Endothelial cell of umbilical vein (primary cell): ENCODE measurements around the gene REG1A. TPM values are rescaled to one million over a fixed set of nuclear protein-coding genes. Genes with fewer than 3 reads are reported as not detected.

Experiments used
- BruUV-seq: library from RNA; stranded (reverse); fragments of 400-500 nt; replicated peaks from 2 replicates; lab custom pipeline; 2021; lab: Mats Ljungman, UMichigan
- CTCF ChIA-PET: fragments of 300-600, 350-600 bp; sonication (Branson Sonifier 250); formaldehyde crosslinking; loops from one replicate; lab custom pipeline; 2021; ENCODE audit warnings: antibody characterized with exemption, inconsistent platforms; lab: Charles Lee
- POLR2A ChIA-PET: fragments of 300-600, 350-600 bp; sonication (Branson Sonifier 250); formaldehyde crosslinking; loops from one replicate; lab custom pipeline; 2021; ENCODE audit warnings: antibody characterized with exemption, inconsistent platforms; lab: Charles Lee
- DNase-seq: peaks from one replicate; pipeline ENCODE4 v3.0.0-alpha.2; 2011; ENCODE audit warnings: low read depth, low spot score
- FAIRE-seq: peaks from 2 replicates; lab custom pipeline; 2011; peaks lifted over from hg19 to GRCh38; lab: Jason Lieb, UNC
- H2AFZ ChIP-seq: 2 replicates; pipeline ENCODE4 v1.6.0; 2012; ENCODE audit warnings: low read depth, low read length, control low read depth, inconsistent platforms
- H3K27ac ChIP-seq: 2 replicates; pipeline ENCODE4 v1.5.1; 2011; ENCODE audit warnings: low read depth, mild to moderate bottlenecking, control low read depth, low read length, moderate library complexity; ENCODE audit not compliant: insufficient read depth
- H3K27me3 ChIP-seq, 2 experiments: 2 replicates each; pipeline versions ENCODE4 v1.6.0 to v1.6.1; 2011; ENCODE audit warnings: low read length in 2 of 2, mixed read lengths in 1 of 2; ENCODE audit not compliant: control insufficient read depth in 2 of 2, insufficient read depth in 2 of 2
- H3K36me3 ChIP-seq, 2 experiments: 2 replicates in 1 of 2; 3 replicates in 1 of 2; pipeline ENCODE4 v1.5.1; 2011; ENCODE audit warnings: low read length in 2 of 2, mild to moderate bottlenecking in 1 of 2, moderate library complexity in 1 of 2; ENCODE audit not compliant: control insufficient read depth in 2 of 2, insufficient read depth in 2 of 2; ENCODE audit errors: extremely low read depth in 1 of 2
- H3K4me1 ChIP-seq: 3 replicates; pipeline ENCODE4 v1.5.1; 2011; ENCODE audit warnings: mild to moderate bottlenecking, low read length; ENCODE audit not compliant: control insufficient read depth, insufficient read depth; ENCODE audit errors: extremely low read depth
- H3K4me2 ChIP-seq: 2 replicates; pipeline ENCODE4 v1.6.1; 2011; ENCODE audit warnings: low read length, control low read depth, mixed read lengths; ENCODE audit not compliant: insufficient read depth
- H3K4me3 ChIP-seq, 3 experiments: fragments of 200-600 bp in 1 of 3; sonication (generic), shearing (Covaris generic) in 1 of 3; replicated peaks in 1 of 3; 2 replicates each; pipeline ENCODE4 v1.5.1; 2011 to 2016; ENCODE audit warnings: control low read depth in 3 of 3, low read length in 3 of 3, mild to moderate bottlenecking in 2 of 3, inconsistent platforms in 1 of 3, low read depth in 1 of 3, moderate library complexity in 1 of 3; ENCODE audit not compliant: insufficient read depth in 1 of 3
- H3K79me2 ChIP-seq: 2 replicates; pipeline ENCODE4 v1.6.0; 2012; ENCODE audit warnings: low read length, inconsistent platforms; ENCODE audit not compliant: control insufficient read depth, insufficient read depth
- H3K9ac ChIP-seq: replicated peaks from 2 replicates; pipeline ENCODE3; 2011; ENCODE audit warnings: low read length, control low read depth; ENCODE audit not compliant: insufficient read depth; ENCODE audit errors: extremely low read depth
- H3K9me1 ChIP-seq: replicated peaks from 3 replicates; pipeline ENCODE4 v1.6.0; 2011; ENCODE audit warnings: mild to moderate bottlenecking, low read length; ENCODE audit not compliant: control insufficient read depth, insufficient read depth; ENCODE audit errors: extremely low read depth
- H3K9me3 ChIP-seq: replicated peaks from 2 replicates; pipeline ENCODE4 v1.5.1; 2012; ENCODE audit warnings: low read length, inconsistent platforms; ENCODE audit not compliant: control insufficient read depth, insufficient read depth
- H4K20me1 ChIP-seq: replicated peaks from 2 replicates; pipeline ENCODE3; 2011; ENCODE audit warnings: mild to moderate bottlenecking, low read length; ENCODE audit not compliant: control insufficient read depth, insufficient read depth; ENCODE audit errors: extremely low read depth
- EZH2 ChIP-seq: IDR thresholded peaks from 2 replicates; pipeline ENCODE4 v1.6.1; 2012; ENCODE audit warnings: borderline replicate concordance, low read depth, mild to moderate bottlenecking, moderate library complexity, low read length, inconsistent platforms; ENCODE audit not compliant: severe bottlenecking
- FOS ChIP-seq: IDR thresholded peaks from 2 replicates; pipeline ENCODE4 v1.6.1; 2011; ENCODE audit warnings: mild to moderate bottlenecking, low read length, moderate library complexity, borderline replicate concordance; ENCODE audit not compliant: insufficient read depth
- GATA2 ChIP-seq: IDR thresholded peaks from 2 replicates; pipeline ENCODE4 v1.7.0; 2011; ENCODE audit warnings: low read depth, mild to moderate bottlenecking, moderate library complexity, mixed read lengths, low read length; ENCODE audit not compliant: insufficient read length, insufficient read depth
- JUN ChIP-seq: IDR thresholded peaks from 2 replicates; pipeline ENCODE4 v1.6.1; 2011; ENCODE audit warnings: borderline replicate concordance, low read depth; ENCODE audit not compliant: insufficient read length, insufficient read depth
- MYC ChIP-seq: IDR thresholded peaks from one replicate; pipeline ENCODE4 v1.6.1; 2011; ENCODE audit warnings: mild to moderate bottlenecking, low read depth, low read length
- POLR2A ChIP-seq: IDR thresholded peaks from 2 replicates; pipeline ENCODE4 v1.6.1; 2012; ENCODE audit warnings: low read depth, mild to moderate bottlenecking, control low read depth, low read length
- POLR2AphosphoS5 ChIP-seq: IDR thresholded peaks from 2 replicates; pipeline ENCODE4 v1.6.1; 2012; ENCODE audit warnings: low read depth, mild to moderate bottlenecking, control low read depth, low read length, moderate library complexity; ENCODE audit not compliant: insufficient read depth
- dilution Hi-C: fragments of 300-500 bp; cut with MboI; formaldehyde crosslinking; loops from one replicate; pipeline ENCODE4 v1.15.0; 2019; ENCODE audit warnings: low sequenced_read_pairs; ENCODE audit not compliant: extremely low pct_ligation_motif_present
- intact Hi-C: fragments of 100-400 bp; cut with micrococcal nuclease; formaldehyde crosslinking; loops from one replicate; pipeline ENCODE4 v1.10.0; 2022
- polyA plus RNA-seq, 4 experiments: library from polyadenylated mRNA; depleted of rRNA in 3 of 4; stranded (reverse) in 3 of 4; unstranded in 1 of 4; fragments of >200 nt; gene quantifications; 2 replicates each; pipeline versions ENCODE4 v1.2.1 to v1.2.3, GENCODE V29; 2011 to 2012; ENCODE audit warnings: missing spikeins in 1 of 4
- total RNA-seq: library from RNA; stranded (reverse); gene quantifications from 2 replicates; pipeline ENCODE4 v1.2.3, GENCODE V29; 2021
- TF ChIP-seq, protein P1 (sequence below): IDR thresholded peaks from 2 replicates; pipeline ENCODE4 v1.6.1; 2011; ENCODE audit not compliant: insufficient read depth, insufficient read length
- TF ChIP-seq, protein P2 (sequence below), 2 donors: IDR thresholded peaks; 1 replicate in 1 of 2; 2 replicates in 1 of 2; pipeline ENCODE4 v1.5.1; 2011; ENCODE audit warnings: low read length in 2 of 2, mild to moderate bottlenecking in 2 of 2, moderate library complexity in 2 of 2, control low read depth in 1 of 2, inconsistent platforms in 1 of 2, low read depth in 1 of 2; ENCODE audit not compliant: insufficient read depth in 1 of 2; ENCODE audit errors: extremely low read depth in 1 of 2

REG1A gene
- total and polyA plus RNA-seq, 2 donors (not counting 3 experiments of a cell fraction or from before 2014, with no cell fraction given) = not detected

DNA sequence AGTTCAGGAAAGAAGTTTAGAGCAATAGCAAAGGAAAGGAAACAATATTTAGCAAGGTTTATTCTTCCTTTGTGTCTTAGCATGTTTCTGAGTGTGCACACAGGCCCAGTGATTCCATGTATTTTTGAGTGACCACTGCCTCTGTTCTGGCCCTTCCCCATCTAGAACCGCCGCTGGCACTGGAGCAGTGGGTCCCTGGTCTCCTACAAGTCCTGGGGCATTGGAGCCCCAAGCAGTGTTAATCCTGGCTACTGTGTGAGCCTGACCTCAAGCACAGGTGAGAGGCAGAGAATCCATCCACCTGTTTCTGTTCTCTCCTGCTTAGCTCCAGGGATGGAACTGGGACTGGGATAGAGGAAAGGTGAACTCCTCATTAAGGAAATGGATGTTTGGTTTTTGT is 2.4 kb downstream of the REG1A start:
- ChIA-PET CTCF (no interaction called here), POLR2A (no interaction called here)
- no TSS peak for BruUV-seq
- H3K4me1 ChIP-seq = no peaks in the 10 kb centered on the region
- TF ChIP-seq, protein P1, sequence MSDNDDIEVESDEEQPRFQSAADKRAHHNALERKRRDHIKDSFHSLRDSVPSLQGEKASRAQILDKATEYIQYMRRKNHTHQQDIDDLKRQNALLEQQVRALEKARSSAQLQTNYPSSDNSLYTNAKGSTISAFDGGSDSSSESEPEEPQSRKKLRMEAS = no peak
- TF ChIP-seq EZH2 (no peak), JUN (no peak), GATA2 (no peak), POLR2A (no peak), POLR2AphosphoS5 (no peak), MYC (no peak), FOS (no peak)
- TF ChIP-seq, protein P2, sequence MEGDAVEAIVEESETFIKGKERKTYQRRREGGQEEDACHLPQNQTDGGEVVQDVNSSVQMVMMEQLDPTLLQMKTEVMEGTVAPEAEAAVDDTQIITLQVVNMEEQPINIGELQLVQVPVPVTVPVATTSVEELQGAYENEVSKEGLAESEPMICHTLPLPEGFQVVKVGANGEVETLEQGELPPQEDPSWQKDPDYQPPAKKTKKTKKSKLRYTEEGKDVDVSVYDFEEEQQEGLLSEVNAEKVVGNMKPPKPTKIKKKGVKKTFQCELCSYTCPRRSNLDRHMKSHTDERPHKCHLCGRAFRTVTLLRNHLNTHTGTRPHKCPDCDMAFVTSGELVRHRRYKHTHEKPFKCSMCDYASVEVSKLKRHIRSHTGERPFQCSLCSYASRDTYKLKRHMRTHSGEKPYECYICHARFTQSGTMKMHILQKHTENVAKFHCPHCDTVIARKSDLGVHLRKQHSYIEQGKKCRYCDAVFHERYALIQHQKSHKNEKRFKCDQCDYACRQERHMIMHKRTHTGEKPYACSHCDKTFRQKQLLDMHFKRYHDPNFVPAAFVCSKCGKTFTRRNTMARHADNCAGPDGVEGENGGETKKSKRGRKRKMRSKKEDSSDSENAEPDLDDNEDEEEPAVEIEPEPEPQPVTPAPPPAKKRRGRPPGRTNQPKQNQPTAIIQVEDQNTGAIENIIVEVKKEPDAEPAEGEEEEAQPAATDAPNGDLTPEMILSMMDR (IDR thresholded peaks at IDR 0.05; ENCODE audit: extremely low read depth in 1 of 2, insufficient read depth in 1 of 2, low read depth in 1 of 2, low read length in 2 of 2) = no peak
- no peak overlapping the region for H2AFZ ChIP-seq
- no peaks in the 10 kb centered on the region for H3K27me3 ChIP-seq
- H3K79me2 ChIP-seq = no peaks in the 10 kb centered on the region
- H3K9me3 ChIP-seq = no peaks in the 10 kb centered on the region
- no peak for FAIRE-seq
- intact Hi-C loops (no loop called here), dilution Hi-C loops (no loop called here)
- no peak overlapping the region for H3K4me3 ChIP-seq
- H3K36me3 ChIP-seq = no peaks in the 10 kb centered on the region
- DNase-seq = no peak
- H3K4me2 ChIP-seq = no peak overlapping the region
- H3K27ac ChIP-seq = no peak overlapping the region
- H3K9me1 ChIP-seq = no peaks in the 10 kb centered on the region
- H4K20me1 ChIP-seq = no peaks in the 10 kb centered on the region
- no peak overlapping the region for H3K9ac ChIP-seq
